Muscle of back (tissue), 11 donors: ENCODE measurements around the gene NGFR. TPM values are rescaled to one million over a fixed set of nuclear protein-coding genes. Genes with fewer than 3 reads are reported as not detected.
"Not testable (repeated sequence)": the region's sequence is repeated elsewhere in the genome, so short reads cannot be mapped to it uniquely, and the experiment has no call there.

ENCODE experiments used
- DNase-seq, 3 donors: peaks; one replicate each; pipeline versions ENCODE4 v3.0.0 to v3.0.0-alpha.2; 2013
- polyA plus RNA-seq, 10 donors: library from polyadenylated mRNA; unstranded; fragments of 120-200 nt; gene quantifications; one replicate each; pipeline ENCODE4 v1.2.1, GENCODE V29; 2013; ENCODE audit not compliant: insufficient read length in 10 of 10

NGFR gene
- polyA plus RNA-seq, 10 donors, result 33.6 to 85.7 (median 47.6) TPM

- DNase-seq, result no peak
Observed at GRCh38 chr17:49543860-49544259, 48.8 kb downstream of the NGFR start.

- DNase-seq, result no peak
Observed at GRCh38 chr17:49545007-49545660, 50.0 kb downstream of the NGFR start.

DNA sequence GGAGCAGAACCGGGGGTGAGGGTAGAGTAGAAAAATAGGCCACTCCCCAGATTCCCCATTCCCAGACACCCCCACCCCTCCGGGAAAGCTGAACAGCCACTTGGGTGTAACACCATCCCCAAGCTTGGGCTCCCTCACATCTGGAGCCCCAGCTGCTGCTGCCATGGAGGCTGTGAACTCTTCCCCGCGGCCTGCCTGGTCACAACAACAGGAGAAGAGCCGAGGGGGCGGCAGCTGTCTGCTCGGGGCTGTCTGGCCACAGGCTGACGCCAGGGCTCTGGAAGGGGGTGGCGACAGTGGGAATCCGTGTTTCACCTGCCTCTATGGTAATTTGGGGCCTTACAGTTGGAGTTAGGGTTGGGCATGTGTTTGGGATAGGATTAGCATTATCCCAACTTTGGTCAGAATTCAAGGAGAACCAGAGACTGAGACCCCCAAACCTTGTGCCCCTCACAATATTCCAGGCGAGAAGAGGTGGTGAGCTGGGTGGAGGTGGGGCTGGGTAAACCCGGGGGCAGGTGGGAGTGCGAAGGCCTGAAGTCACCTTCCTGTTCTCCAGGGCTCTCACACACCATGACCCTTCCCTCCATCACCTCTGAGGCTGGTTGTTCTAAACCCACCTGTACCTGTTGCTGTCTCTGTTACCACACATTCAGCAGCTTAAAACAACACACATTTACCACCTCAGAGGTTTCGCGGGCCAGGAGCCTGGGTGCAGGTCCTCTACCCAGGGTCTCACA, 50.9 kb downstream of the NGFR start:
- DNase-seq, result peak in 1 of 3 donors; percentile 64

DNA sequence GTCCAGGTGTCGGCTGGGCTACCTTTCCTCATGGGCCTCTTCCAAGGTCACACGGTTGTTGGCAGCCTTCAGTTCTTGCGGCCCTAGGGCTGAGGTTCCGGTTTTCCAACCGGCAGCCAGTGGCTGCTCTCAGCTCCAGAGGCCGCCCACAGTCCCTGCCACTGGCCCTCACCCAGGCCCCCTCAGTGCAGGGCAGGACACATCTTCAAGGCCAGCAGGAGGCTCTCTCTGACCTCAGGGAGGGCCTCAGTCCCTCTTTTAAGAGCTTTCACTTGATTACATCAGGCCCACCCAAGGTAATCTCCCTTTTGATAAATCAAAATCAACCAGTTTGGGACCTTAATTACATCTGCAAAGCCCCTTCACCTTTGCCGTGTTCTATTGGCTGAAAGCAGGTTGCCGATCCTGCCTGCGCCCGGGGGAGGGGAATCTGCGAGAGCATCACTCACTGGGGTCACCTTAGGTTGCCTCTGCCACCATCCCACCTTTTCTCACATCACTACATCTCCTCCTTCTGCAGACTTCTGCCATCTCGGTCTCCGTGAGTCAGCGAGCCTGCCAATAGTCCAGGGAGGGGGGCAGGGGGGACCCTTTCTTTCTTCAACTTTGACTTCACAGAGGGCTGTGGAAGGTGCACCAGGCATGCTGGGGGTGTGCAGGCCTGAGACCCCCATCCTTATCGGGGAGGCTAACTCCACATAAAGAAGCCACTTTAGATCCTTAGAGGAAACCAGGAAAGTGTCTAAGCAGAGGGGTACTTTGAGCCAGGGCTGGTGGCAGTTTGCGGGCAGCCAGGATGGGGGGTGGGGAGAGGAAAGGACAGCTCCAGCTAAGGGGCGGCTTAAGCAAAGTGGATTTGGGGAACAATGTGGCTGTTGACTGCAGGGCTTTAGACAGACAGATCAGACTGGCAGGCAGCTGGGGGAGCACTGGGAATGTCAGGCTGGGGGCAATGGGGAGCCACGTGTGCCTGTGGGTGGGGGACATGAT, 51.7 kb downstream of the NGFR start:
- no peak for DNase-seq

- DNase-seq, result no peak
Observed at GRCh38 chr17:49547566-49547965, 52.5 kb downstream of the NGFR start.

- peak in 1 of 3 donors; percentile 66 for DNase-seq
Observed at GRCh38 chr17:49548051-49548505, 53.0 kb downstream of the NGFR start.

GRCh38 chr17:49548506-49549310, 53.6 kb downstream of the NGFR start:
- peak in 1 of 3 donors; percentile 59 for DNase-seq

- no peak for DNase-seq
Observed at GRCh38 chr17:49549311-49549605, 54.2 kb downstream of the NGFR start.

GRCh38 chr17:49549691-49550678, 54.9 kb downstream of the NGFR start:
- DNase-seq, result no peak

- DNase-seq, result not testable (repeated sequence)
Observed at GRCh38 chr17:49550764-49551163, 55.7 kb downstream of the NGFR start.

- DNase-seq, result no peak
Observed at GRCh38 chr17:49551221-49552069, 56.4 kb downstream of the NGFR start.

GRCh38 chr17:49552070-49552751, 57.1 kb downstream of the NGFR start:
- DNase-seq, result peak in 2 of 3 donors; percentile 50 to 82

- DNase-seq, result no peak
Observed at GRCh38 chr17:49553676-49554335, 58.7 kb downstream of the NGFR start.

DNA sequence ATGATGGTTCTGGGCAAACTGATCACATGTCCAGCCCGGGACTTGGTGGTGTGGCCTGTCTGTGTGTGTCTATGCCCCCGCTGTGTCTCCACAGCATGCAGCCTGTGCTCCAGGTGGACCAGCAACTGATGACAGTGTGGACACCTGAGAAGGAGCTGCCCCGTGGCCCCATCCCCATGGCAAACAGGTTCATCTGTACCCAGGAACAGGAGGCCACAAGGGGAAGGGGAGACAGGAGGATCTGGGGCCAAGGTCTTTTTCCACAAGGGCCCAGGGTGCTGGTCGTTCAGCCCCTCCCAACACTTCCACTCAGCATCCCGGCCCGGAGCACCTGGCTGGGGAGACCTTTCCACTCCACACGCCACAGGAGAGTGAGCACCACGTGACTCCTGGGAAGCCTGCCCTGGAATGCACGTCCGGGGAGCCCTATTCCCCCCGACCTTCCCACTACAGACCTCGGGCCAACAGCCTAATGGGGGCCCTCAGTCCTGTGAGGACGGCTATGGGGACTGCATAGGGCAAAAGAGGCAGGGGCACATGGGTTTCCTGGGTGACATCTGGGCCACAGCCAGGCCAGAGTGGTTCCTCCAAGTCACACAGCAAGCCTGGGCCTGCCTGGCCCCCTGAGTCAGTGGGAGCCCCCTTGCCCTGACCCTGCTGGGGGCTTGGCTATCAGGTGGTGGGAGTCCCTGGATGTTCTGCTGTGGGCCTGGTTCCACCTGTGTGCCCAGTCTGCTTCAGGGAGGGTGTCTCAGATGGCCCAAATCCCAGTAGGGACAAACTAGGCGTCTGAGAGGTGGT, 59.8 kb downstream of the NGFR start:
- peak in 1 of 3 donors; percentile 53 for DNase-seq

DNA sequence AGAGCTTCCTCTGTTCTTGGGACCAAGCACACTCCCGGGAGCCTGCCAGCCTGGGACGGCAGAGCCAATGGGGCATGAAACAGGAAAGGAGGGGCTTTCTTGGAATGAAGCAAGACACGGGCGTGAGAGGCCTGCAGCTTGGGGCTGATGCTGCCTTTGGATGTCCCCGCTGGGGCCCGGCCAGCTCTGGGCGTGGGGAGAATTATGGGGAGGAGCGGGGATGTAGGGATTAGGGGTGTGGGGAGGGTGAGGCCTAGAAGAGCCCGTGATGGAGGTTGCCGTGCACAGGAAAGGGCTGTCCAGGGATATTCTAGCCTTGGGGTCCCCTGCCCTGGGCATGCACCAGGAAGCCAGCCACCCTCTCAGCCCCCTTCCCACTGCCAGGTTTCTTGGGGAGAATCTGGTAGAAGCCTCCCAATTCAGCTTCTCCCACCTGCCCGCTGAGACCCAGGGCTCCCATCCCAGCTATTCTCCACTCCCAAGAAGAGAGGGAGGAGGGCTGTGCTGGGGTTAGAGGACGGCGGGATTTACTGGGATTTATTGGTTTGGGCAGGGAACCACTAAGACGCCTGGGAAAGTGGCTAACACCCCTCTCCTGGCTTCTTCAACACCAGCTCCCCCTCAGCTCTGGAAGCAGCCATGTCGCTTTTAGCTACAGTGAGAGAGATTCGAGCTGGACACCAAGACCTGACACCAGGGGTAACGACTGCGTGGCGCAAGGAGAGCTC, 60.6 kb downstream of the NGFR start:
- DNase-seq, result no peak

DNA sequence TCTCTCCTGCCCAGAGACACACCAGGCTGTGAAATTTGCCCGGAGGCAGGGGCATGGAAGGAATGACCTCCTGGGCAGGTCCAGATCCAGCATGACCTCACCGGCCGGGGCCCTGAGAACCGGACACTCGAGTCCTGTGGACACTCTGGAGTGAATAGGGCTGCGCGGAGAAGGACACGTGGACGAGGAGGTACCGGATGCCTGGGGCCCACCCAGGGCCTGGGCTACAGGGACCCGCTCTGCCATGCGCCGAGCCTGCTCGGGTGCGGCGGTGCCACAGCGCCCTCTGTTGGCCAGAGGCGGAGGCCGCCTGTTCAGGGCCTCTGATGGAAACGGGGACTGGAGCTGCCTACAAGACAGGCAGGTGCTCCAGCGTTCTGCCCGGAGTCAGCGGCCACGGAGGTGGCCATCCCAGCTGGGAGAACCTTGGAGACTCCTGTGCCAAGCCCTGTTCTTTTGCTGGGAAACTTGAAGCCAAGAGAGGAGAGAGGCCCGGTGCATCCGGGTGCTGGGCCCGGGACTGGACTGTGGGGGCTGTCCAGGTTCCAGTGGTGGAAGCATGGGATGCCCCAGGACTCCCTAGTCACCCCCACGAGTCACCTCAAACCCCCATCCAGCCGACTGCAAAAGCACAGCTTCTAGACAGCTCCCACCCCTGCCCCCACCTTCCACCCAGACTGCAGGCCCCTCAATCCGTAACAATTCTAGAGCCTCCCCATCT, 61.3 kb downstream of the NGFR start:
- DNase-seq, result peak; percentile 57 to 88 (median 80)
